HepG2 (cell line): ENCODE data around the gene SELENOH. TPM values are rescaled to one million over a fixed set of nuclear protein-coding genes. Genes with fewer than 3 reads are reported as not detected.

ENCODE experiments used
- ATAC-seq: fragments of 200-7000 bp; cut with Tn5 transposase; 3 replicates; pipeline ENCODE4 v1.9.1; 2020; ENCODE audit warnings: mild to moderate bottlenecking, moderate library complexity
- BruUV-seq: library from RNA; stranded (reverse); fragments of 400-500 nt; replicated peaks from 2 replicates; lab custom pipeline; 2021; lab: Mats Ljungman, UMichigan
- CTCF ChIA-PET: fragments of 300-600 bp; formaldehyde crosslinking; extraction: SDS; loops from one replicate; lab custom pipeline; 2021; ENCODE audit warnings: low total read pairs, inconsistent platforms, low intra/inter-chr PET ratio; lab: Yijun Ruan, JAX
- POLR2A ChIA-PET: fragments of 350-600 bp; sonication (Branson Sonifier 250); formaldehyde crosslinking; loops from one replicate; lab custom pipeline; 2020; ENCODE audit warnings: antibody characterized with exemption, inconsistent platforms; lab: Yijun Ruan, JAX
- DNase-seq: peaks from one replicate; pipeline ENCODE4 v3.0.0-alpha.2; 2015; ENCODE audit warnings: low spot score
- FAIRE-seq: peaks from 3 replicates; lab custom pipeline; 2011; peaks lifted over from hg19 to GRCh38; lab: Jason Lieb, UNC
- H2AFZ ChIP-seq: one replicate; pipeline ENCODE4 v1.6.1; 2011; ENCODE audit warnings: low read length, inconsistent platforms
- H3K27ac ChIP-seq: fragments of 300-600 bp; 3 replicates; pipeline ENCODE4 v1.8.0; 2011; ENCODE audit warnings: mixed run types, mild to moderate bottlenecking, mixed read lengths, low read length, inconsistent platforms; ENCODE audit not compliant: insufficient read depth; ENCODE audit errors: extremely low read length
- H3K27me3 ChIP-seq, 2 experiments: fragments of 200-600 bp in 1 of 2; 2 replicates in 1 of 2; 3 replicates in 1 of 2; pipeline versions ENCODE4 v1.6.0 to v1.8.0; 2011; ENCODE audit warnings: low read length in 2 of 2, mild to moderate bottlenecking in 2 of 2, moderate library complexity in 2 of 2, inconsistent platforms in 1 of 2; ENCODE audit not compliant: insufficient read depth in 2 of 2, control insufficient read depth in 1 of 2
- H3K36me3 ChIP-seq, 2 experiments: fragments of 200-600 bp in 1 of 2; replicated peaks in 1 of 2; 2 replicates in 1 of 2; 3 replicates in 1 of 2; pipeline versions ENCODE4 v1.5.1 to v1.8.0; 2011; ENCODE audit warnings: low read length in 2 of 2, inconsistent platforms in 1 of 2; ENCODE audit not compliant: insufficient read depth in 2 of 2, control insufficient read depth in 1 of 2
- H3K4me1 ChIP-seq: 2 replicates; pipeline ENCODE4 v1.5.1; 2012; ENCODE audit warnings: low read length, inconsistent platforms; ENCODE audit not compliant: insufficient read depth
- H3K4me2 ChIP-seq: 2 replicates; pipeline ENCODE4 v1.6.0; 2011; ENCODE audit warnings: low read depth, low read length, inconsistent platforms
- H3K4me3 ChIP-seq, 3 experiments: fragments of 200-600 bp in 1 of 3; sonication (generic), shearing (Covaris generic) in 1 of 3; replicated peaks in 1 of 3; 2 replicates each; pipeline ENCODE4 v1.5.1; 2011 to 2016; ENCODE audit warnings: low read length in 3 of 3, inconsistent platforms in 2 of 3, low read depth in 2 of 3, mild to moderate bottlenecking in 2 of 3, control low read depth in 1 of 3, mixed read lengths in 1 of 3; ENCODE audit not compliant: insufficient read depth in 1 of 3
- H3K79me2 ChIP-seq: one replicate; pipeline ENCODE4 v1.6.1; 2011; ENCODE audit warnings: low read length, inconsistent platforms; ENCODE audit not compliant: insufficient read depth
- H3K9ac ChIP-seq: 2 replicates; pipeline ENCODE4 v1.6.0; 2011; ENCODE audit warnings: mild to moderate bottlenecking, low read depth, low read length, inconsistent platforms; ENCODE audit not compliant: insufficient read depth
- H3K9me3 ChIP-seq: 2 replicates; pipeline ENCODE4 v1.5.1; 2012; ENCODE audit warnings: mild to moderate bottlenecking, low read length
- H4K20me1 ChIP-seq: 2 replicates; pipeline ENCODE4 v1.6.0; 2011; ENCODE audit warnings: inconsistent platforms, mild to moderate bottlenecking, low read length, moderate library complexity; ENCODE audit not compliant: insufficient read depth
- CBX1 ChIP-seq: IDR thresholded peaks from one replicate; pipeline ENCODE4 v1.6.1; 2016; ENCODE audit warnings: antibody characterized with exemption, low read depth
- ELF3 ChIP-seq: IDR thresholded peaks from 2 replicates; pipeline ENCODE4 v1.6.1; 2016; ENCODE audit warnings: missing genetic modification reagents, missing compliant biosample characterization
- NAIF1 ChIP-seq: sonication (generic); formaldehyde crosslinking; IDR thresholded peaks from 2 replicates; pipeline ENCODE4 v1.5.0; 2020; ENCODE audit warnings: mild to moderate bottlenecking, missing genetic modification reagents, borderline replicate concordance
- PHF20 ChIP-seq: sonication (generic); formaldehyde crosslinking; IDR thresholded peaks from 2 replicates; pipeline ENCODE4 v1.5.0; 2020; ENCODE audit warnings: mild to moderate bottlenecking, missing genetic modification reagents
- SMAD9 ChIP-seq: sonication (generic); formaldehyde crosslinking; IDR thresholded peaks from 2 replicates; pipeline ENCODE4 v1.5.1; 2020; ENCODE audit warnings: mild to moderate bottlenecking, missing genetic modification reagents
- ZNF512B ChIP-seq: sonication (generic); formaldehyde crosslinking; IDR thresholded peaks from 2 replicates; pipeline ENCODE4 v1.5.1; 2020; ENCODE audit warnings: missing genetic modification reagents, mild to moderate bottlenecking, borderline replicate concordance
- ZNF576 ChIP-seq: sonication (generic); formaldehyde crosslinking; IDR thresholded peaks from 2 replicates; pipeline ENCODE4 v1.4.0; 2020; ENCODE audit warnings: mild to moderate bottlenecking, missing genetic modification reagents
- WGBS: methylation state at CpG from one replicate; pipeline ENCODE4 v1.1.6; 2017; ENCODE audit warnings: low lambda C conversion rate; 5-methylcytosine and 5-hydroxymethylcytosine counted together
- in situ Hi-C: cut with HindIII; loops from 2 replicates; pipeline ENCODE4 v1.10.0; 2017; ENCODE audit warnings: low pct_unique_long_range_greater_than_20kb; ENCODE audit not compliant: extremely low pct_ligation_motif_present
- intact Hi-C: fragments of 100-400 bp; cut with micrococcal nuclease; formaldehyde crosslinking; loops from one replicate; pipeline ENCODE4 v1.10.0; 2022; ENCODE audit not compliant: unreplicated experiment
- polyA plus RNA-seq, 8 experiments: library from polyadenylated mRNA; depleted of rRNA in 3 of 8; stranded (reverse) in 7 of 8; unstranded in 1 of 8; fragments of >200 nt; fragmentation: Illumina TruSeq in 4 of 8; extraction: Trizol in 4 of 8; gene quantifications; 2 replicates each; pipeline versions ENCODE4 v1.2.1 to v1.2.3, GENCODE V29; 2011 to 2016; ENCODE audit warnings: low read depth in 4 of 8, missing spikeins in 1 of 8, mixed read lengths in 1 of 8; ENCODE audit not compliant: insufficient read depth in 1 of 8
- total RNA-seq, 5 experiments: library from RNA; depleted of rRNA; stranded (reverse); fragments of >200 nt; fragmentation: Illumina TruSeq; extraction: Trizol; gene quantifications; 2 replicates each; pipeline ENCODE4 v1.2.3, GENCODE V29; 2016; ENCODE audit warnings: low read depth in 1 of 5

Gene SELENOH
- total and polyA plus RNA-seq, 2 of the 13 experiments (the other 11 are each of a cell fraction or from before 2014, with no cell fraction given): 27.2 to 77.4 TPM

- DNase-seq: no peak
- Histone ChIP-seq H3K27ac (peak overlapping the region; percentile 99), H3K9ac (peak overlapping the region; percentile 100), H3K9me3 (no peaks in the 10 kb centered on the region), H2AFZ (no peak overlapping the region), H3K4me3 (peak overlapping the region; percentile 80 to 97 (median 88); a peak in 5 of 6 replicates), H3K27me3 (no peaks in the 10 kb centered on the region; a peak in 1 of 5 replicates), H3K4me1 (peaks cover 57% of the 10 kb centered on the region), H3K4me2 (peak overlapping the region; percentile 87), H3K79me2 (peaks cover 82% of the 10 kb centered on the region), H4K20me1 (peaks cover 51% of the 10 kb centered on the region), H3K36me3 (peaks cover 0 to 6% of the 10 kb centered on the region in 2 experiments; a peak in 3 of 5 replicates)
- WGBS: 2% methylated on average over 2 of the region's 2 CpGs
- ChIA-PET CTCF (no interaction called here), POLR2A (interaction anchor here (1.3 to 10.3 kb wide), 4 partner anchors 12 to 35 kb away, joined by 3 to 215 read pairs (median 44); partner anchors contain the start of gene SELENOH)
- in situ Hi-C loops (loop anchor here (5.0 kb wide), 1 partner anchor 37 kb away; no protein-coding TSS in a partner anchor), intact Hi-C loops (no loop called here)
- TF ChIP-seq CBX1 (no peak), ZNF576 (CRISPR knock-in tag) (no peak)
- no TSS peak for BruUV-seq
- FAIRE-seq: no peak
- no peak for ATAC-seq
Measured at GRCh38 chr11:57764972-57765371, 23.7 kb downstream of the SELENOH start.

GRCh38 chr11:57770793-57771192 is 29.5 kb downstream of the SELENOH start:
- H4K20me1 ChIP-seq: peaks cover 65% of the 10 kb centered on the region
- H2AFZ ChIP-seq: no peak overlapping the region
- ChIA-PET CTCF (no interaction called here), POLR2A (interaction anchor here (0.7 kb wide), 1 partner anchor 9 kb away, joined by 3 read pairs; the partner anchor contains the start of gene CTNND1)
- BruUV-seq: no TSS peak
- WGBS: 20% methylated on average over 1 of the region's 1 CpG
- intact Hi-C loops (no loop called here), in situ Hi-C loops (no loop called here)
- TF ChIP-seq SMAD9 (no peak), ELF3 (no peak), ZNF512B (no peak), NAIF1 (CRISPR knock-in tag) (no peak), PHF20 (no peak)
- FAIRE-seq: no peak
- H3K36me3 ChIP-seq: peaks cover 0 to 6% of the 10 kb centered on the region in 2 experiments; a peak in 4 of 5 replicates
- H3K4me1 ChIP-seq: peaks cover 96% of the 10 kb centered on the region
- H3K9ac ChIP-seq: no peak overlapping the region
- H3K4me2 ChIP-seq: 0 out of 2 replicates have a peak overlapping the region, but pooled peaks have one; percentile 32
- no peak overlapping the region for H3K27ac ChIP-seq
- no peaks in the 10 kb centered on the region for H3K9me3 ChIP-seq
- H3K4me3 ChIP-seq: no peak overlapping the region
- no peaks in the 10 kb centered on the region for H3K27me3 ChIP-seq
- no peak for DNase-seq
- H3K79me2 ChIP-seq: peaks cover 92% of the 10 kb centered on the region
- ATAC-seq: peak; percentile 53; the same call in 2 of the 3 replicates
